HG03060 (cell line): ENCODE results near the gene FFAR1.
"Not testable (repeated sequence)": the region's sequence is repeated elsewhere in the genome, so short reads cannot be mapped to it uniquely, and the experiment has no call there.

ENCODE experiments used
- ATAC-seq: cut with Tn5 transposase; IDR thresholded peaks from one replicate; pipeline ENCODE4 v1.9.1; 2021; ENCODE audit warnings: low read depth, moderate number of reproducible peaks; ENCODE audit not compliant: unreplicated experiment

Gene FFAR1

DNA sequence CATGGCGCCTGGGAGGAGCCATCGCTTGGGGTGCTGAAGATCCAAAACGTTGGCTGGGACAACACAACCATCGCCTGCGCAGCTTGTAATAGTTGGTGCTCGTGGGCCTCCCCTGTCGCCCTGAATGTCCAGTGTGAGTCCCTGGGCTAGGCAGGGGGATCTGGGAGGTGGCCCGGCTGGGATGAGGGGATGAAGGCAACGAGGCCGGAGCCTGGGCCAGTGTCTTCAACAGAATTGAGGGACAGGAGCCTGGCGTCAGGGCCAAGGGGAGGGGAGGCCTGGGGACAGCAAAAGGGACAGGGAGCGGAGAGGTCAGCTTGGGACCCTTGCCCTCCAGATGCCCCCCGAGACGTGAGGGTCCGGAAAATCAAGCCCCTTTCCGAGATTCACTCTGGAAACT lies 6.7 kb upstream of the FFAR1 start:
- no peak for ATAC-seq

DNA sequence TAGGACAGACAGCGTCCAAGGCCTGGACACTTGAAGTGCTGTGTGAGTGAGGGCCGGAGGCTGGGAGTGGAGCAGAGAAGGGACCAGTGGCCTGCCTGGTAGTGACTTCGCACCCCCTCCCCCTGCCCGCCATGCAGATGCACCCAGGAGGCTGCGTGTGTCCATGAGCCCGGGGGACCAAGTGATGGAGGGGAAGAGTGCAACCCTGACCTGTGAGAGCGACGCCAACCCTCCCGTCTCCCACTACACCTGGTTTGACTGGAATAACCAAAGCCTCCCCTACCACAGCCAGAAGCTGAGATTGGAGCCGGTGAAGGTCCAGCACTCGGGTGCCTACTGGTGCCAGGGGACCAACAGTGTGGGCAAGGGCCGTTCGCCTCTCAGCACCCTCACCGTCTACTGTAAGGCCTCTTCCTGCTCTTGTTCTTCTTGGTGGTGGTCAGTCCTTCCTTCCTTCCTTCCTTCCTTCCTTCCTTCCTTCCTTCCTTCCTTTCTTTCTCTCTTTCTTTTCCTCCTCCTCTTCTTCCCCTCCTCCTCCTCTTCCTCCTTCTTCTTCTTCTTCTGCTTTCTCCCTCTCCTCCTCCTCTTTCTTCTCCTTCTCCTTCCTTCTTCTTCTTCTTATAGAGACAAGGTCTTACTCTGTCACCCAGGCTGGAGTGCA lies 6.0 kb upstream of the FFAR1 start:
- no peak for ATAC-seq

DNA sequence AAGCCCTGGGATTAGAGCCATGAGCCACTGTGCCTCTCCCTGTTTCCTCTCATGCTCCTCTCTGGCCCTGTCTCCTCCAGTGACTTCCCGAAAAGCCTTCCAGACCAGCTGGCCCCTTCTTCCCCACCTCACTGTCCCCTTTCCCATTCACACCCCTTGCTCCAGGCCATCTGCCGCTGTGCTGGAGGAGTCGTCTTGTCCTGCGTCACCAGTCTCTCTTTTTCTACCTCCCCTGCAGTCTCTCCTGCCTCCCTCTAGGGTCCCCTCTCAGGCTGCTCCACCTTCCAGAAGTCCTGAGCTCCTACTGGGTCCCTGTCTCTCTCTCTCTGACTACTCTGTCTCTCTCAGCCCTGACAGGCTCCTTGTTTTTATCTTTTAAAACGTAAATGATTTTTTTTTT lies 5.3 kb upstream of the FFAR1 start:
- ATAC-seq: no peak

DNA sequence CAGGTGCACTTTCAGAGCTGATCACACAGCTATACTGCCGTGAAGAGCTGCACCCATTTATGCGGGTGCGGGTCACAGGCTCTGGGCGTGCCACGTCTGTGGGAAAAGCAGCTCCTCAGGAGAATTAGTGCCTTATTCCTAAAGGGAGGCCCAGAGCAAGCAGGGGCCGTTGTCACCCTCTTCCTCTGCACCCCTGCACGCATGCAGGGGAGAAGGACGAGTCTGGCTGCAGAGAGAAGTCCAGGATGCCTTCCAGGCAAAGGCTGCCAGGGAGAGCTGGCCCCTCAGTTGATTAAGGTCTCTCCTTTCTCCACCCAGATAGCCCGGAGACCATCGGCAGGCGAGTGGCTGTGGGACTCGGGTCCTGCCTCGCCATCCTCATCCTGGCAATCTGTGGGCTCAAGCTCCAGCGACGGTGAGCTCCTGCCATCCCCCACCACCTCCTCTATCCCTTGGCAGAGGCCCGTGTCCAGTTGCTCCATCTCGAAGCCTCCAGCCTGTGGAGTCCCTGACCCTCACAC lies 3.1 kb upstream of the FFAR1 start:
- ATAC-seq: no peak

DNA sequence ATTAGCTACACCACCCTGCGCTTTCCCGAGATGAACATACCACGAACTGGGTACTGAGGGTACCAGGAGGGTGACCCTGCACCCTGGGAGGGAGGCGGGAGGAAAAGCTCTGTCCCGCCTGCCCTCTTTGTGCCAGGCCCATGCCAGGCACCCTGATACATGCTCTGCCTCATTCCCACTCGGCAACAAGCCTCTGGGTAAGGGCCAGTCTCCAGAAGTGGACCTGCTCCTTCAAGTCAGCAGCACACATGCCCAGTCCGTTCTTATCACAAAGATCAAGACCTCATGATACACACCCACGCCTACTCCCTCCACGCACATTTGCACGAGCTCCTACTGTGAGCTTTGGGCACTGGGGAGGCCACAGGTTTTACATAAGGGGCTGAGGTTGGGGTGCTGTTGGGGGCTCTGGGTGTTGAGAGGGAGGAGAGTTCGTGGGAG lies 2.0 kb upstream of the FFAR1 start:
- no peak for ATAC-seq

DNA sequence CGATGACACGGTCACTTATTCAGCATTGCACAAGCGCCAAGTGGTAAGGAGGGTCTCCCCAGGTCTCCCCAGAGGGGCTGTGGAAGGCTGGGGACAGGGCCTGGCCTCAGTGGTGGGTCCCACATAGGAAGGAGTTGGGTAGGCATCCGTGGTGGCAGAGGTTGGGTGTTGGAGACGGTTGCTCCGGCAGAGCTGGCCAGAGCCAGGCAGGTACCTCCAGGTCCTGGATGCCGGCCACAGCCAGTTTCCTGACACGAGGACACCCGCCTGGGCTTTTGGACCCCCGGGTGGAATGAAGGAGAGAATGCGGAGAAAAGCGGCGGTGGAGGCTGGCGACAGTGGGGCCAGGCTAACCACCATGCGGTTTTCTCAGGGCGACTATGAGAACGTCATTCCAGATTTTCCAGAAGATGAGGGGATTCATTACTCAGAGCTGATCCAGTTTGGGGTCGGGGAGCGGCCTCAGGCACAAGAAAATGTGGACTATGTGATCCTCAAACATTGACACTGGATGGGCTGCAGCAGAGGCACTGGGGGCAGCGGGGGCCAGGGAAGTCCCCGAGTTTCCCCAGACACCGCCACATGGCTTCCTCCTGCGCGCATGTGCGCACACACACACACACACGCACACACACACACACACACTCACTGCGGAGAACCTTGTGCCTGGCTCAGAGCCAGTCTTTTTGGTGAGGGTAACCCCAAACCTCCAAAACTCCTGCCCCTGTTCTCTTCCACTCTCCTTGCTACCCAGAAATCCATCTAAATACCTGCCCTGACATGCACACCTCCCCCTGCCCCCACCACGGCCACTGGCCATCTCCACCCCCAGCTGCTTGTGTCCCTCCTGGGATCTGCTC lies 1.3 kb upstream of the FFAR1 start:
- no peak for ATAC-seq

DNA sequence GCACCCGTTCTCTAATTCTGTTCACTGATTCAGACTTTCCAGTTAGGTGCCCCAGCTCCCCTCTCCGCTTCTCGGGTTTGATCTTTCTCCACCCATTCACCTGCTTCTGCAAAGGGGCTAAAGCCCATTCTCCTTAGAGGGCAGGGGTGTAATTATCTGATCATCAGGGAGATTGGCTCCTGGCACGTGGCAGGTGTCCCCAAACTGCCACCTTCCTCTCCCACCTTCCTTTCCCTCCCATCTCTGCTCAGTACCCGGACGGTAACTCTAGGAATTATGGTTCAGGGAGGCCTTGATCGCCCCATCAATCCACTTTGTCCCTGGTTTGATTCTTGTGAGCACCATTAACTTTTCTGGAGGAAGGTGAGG lies 212 bp downstream of the FFAR1 start:
- ATAC-seq: no peak

DNA sequence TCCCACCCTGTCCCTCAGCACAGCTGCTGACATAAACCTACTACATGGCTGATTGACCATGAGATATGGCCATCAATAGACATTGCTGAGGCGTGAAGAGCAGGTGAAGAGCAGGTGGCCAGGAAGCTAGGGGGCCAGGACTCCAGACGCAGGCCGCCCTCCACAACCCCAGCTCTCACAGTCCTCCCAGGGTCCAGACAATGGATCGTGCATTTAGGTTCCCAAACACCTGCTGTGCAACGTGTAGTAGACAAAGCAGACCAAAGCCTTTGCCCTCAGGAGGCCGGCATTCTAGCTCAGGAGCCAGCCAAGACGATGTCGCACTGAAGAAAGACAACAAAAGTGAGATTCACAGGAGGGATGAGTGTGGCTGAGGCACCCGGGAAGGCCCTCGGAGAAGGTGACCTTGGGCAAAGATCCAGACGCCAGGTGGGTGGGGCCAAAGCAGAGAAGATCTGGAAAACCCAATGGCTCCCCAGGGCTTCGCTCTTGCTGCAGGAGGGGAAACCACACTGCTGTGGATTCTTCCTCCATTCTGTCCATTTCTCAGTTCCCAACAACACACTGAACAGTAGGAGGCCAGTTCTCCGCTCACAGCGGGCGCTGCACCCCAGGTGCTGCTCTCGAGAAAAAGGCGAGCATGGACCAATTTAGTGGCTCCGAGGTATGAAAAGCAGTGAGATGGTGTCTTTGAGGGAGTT lies 1.4 kb downstream of the FFAR1 start:
- ATAC-seq: no peak

DNA sequence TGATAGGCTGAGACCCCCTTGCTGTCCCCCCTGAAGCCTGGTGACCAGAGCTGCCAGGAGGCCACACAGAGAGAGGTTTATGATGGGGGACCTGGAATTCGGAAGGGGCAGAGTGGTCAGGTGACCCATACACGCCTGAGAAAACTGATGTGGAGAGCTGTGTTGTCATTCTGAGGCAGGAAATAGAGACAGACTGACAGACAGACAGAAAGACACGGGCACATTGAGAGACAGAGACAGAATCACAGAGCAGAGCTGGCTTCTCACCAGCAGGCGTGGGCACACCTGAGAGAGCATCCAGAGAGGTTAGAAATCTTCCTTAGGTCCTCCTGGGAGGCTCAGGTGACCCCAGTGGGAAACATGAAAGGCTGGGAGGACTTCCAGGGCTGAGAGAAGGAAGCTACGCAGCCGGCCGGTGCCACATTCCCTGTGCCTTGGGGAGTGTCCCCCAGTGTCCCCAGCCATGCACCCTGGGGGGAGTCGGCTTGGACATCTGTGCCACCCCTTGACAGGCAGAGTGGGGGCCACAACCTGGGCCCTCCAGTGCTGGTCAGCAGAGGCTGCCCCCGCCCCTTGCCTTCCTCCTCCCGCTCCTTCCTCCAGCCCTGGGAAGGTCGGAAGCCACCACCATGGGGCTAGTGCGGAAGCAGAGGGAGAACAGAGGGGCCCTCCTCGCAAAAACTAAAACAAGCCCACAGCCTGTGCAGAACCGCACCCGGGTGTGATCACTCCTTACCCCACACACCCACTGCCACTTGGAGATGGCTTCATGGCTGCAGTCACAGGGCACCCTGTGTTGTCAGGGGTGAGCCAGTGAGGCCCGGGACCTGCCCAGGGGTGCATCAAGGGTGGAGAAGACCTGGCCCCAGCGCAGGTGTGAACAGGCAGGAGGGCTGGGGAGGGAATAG lies 2.2 kb downstream of the FFAR1 start:
- ATAC-seq: no peak

DNA sequence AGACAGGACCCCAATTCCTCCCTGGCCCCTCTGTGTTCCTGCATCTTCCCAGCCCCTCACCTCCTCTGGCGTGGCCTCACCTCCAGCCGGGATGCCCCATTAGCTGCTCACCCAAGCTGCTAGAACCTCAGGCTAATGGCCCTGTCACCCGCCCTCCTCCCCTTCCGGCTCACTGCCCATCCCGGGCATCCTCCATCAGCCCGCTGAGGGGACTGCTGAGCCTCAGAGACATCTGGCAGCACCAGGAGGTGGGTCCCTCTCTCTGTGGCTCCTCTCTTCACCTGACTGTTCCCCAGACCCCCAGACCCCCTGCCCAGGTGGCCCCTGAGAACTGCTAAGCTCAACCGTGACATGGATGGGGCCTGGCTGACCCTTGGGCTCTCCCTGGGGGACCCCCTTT lies 2.9 kb downstream of the FFAR1 start:
- ATAC-seq: no peak

DNA sequence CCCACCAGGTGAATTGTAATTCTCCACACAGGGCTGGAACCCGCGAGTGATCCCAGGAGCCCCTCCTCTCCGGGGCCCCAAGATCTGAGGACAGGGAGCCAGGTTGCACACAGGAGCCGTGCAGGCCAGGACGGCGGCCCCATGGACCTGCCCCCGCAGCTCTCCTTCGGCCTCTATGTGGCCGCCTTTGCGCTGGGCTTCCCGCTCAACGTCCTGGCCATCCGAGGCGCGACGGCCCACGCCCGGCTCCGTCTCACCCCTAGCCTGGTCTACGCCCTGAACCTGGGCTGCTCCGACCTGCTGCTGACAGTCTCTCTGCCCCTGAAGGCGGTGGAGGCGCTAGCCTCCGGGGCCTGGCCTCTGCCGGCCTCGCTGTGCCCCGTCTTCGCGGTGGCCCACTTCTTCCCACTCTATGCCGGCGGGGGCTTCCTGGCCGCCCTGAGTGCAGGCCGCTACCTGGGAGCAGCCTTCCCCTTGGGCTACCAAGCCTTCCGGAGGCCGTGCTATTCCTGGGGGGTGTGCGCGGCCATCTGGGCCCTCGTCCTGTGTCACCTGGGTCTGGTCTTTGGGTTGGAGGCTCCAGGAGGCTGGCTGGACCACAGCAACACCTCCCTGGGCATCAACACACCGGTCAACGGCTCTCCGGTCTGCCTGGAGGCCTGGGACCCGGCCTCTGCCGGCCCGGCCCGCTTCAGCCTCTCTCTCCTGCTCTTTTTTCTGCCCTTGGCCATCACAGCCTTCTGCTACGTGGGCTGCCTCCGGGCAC lies 3.9 kb downstream of the FFAR1 start:
- ATAC-seq: no peak

DNA sequence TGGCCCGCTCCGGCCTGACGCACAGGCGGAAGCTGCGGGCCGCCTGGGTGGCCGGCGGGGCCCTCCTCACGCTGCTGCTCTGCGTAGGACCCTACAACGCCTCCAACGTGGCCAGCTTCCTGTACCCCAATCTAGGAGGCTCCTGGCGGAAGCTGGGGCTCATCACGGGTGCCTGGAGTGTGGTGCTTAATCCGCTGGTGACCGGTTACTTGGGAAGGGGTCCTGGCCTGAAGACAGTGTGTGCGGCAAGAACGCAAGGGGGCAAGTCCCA lies 4.4 kb downstream of the FFAR1 start:
- no peak for ATAC-seq

DNA sequence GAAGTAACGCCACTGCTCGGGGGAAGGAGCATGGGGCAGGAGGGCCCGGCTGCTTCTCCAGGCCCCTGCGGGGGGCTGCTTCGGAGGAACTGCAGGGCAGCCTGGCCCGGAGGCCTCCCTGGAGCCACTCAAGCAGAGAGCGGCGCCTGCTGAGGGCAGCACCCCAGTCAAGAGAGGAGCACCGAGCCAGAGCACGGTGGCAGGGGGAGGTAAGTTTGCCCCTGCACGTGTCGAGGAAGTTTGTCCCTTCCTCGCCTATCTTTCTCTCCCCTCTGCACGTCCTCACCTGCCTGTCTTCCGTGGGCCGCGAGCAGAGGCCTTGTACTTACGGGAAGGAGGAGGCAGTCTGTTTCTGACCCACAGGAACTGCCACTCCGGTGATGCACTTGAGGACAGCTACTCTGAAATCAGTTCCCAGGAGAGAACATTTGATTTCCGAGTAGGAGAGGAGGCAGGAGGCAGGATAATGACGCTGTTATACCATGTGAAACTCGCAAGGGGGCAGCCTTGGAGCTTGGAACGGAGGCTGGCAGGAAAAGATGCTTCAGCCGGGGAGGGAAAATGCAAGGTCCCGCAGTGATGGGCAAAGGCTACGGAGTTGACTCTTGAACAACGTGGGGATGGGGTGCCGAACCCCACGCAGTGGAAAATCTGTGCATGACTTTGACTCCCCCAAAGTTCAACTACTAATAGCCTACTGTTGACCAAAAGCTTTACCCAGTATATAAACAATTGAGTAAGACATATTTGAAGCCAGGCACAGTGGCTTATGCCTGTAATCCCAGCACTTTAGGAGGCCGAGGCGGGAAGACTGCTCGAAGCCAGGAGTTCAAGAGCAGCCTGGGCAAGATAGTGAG lies 5.0 kb downstream of the FFAR1 start:
- ATAC-seq: no peak

DNA sequence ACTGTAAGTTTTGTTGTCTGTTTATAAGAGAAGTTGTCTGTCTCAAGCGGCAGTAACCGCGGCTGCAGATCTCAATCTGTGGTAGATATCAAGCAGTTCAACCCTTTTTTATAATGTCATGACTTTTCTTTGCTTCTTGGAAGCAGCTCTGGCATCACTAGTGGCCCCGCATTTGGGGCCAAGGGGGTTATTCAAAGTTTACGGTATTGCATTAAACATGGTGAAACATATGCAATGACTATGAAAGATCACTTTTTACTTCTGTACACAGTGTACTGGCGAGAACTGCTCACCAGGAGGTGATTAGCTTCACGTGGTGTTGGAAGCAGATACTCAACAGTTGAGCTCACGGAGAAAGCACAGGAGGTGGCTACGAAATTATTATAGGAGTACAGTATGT lies 5.9 kb downstream of the FFAR1 start:
- no peak for ATAC-seq

DNA sequence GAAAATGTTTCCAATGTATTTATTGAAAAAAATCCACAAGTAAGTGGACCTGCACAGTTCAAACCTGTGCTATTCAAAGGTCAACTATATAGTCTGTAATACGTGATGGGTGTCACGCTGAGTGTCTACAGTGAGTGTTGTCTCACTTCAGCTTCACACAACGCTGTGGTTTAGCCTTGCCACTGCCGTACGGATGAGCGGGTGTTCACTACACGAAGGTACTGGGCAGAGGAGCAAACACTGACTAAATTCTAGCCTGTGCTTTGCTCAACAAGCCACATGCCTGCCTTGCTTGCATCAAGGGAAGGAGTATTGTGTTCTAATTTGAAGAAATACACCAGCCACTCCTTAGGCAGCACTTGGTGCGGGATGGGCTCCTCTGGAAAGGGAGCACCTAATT lies 7.2 kb downstream of the FFAR1 start:
- ATAC-seq: no peak

DNA sequence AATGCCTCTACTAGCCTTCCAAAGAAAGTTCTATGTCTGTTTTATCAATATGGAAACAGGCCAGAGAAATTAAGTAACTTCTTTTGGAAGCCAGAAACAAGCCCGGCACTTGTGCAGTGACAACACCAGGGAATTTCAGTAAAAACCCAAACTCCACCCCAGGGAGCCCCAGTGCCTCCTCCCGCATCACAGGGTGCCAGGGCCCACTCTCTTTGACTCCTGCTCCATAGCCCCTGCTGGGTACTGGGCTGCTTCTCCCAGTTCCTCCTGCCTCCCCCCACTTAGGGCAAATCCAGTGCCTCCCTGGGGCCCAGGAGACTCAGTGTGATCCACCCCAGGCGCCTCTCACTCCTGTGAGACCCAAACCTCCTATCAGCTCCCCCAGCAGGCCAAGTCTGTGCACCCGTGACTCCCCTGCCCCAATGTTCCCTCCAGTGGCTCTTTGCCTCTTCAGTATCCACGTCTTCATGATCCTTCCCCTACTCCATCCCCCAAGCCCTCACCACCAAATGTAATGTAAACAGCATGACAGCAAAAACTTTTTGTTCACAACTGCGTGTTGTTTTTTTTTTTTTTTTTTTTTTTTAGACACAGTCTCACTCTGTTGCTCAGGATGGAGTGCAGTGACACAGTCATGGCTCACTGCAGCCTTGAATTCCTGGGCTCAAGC lies 8.2 kb downstream of the FFAR1 start:
- no peak for ATAC-seq

DNA sequence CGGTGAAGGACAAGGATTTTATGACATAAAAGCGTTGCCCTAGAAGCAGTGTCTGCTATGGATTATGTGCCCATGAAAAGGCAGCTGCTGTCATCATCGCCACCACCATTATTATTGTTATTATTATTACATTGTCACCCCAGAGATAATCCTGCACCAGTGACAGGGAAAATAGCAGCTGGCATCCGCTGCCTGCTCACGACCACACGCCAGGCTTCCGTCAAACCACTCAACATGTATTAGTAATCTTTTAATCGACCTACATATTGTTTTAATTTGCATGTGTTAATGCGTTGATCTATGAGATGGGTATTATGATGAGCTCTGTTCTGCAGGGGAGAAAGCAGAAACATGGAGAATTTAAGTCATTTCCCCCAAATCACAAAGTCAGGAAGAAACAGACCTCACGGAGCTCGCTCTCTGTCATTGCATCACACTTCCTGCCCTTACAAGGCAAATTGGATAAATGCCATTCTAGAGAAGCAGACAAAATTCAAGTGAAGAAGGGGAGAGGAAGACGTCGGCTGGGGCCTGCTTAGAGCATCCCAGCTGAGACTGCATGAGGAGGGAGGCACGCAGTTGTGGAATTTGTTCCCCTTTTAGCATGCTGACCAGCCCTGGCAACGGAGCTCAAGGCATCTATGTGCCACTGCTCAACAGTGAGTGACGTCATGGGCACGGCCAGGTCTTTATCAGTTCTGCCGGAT lies 10.3 kb downstream of the FFAR1 start, which contains the start of gene FFAR3:
Gene FFAR3, plus strand, starts transcription at position 594 of the 707 bp plus-strand sequence. CDS start 431 bp downstream, outside the sequence.
- no peak for ATAC-seq

DNA sequence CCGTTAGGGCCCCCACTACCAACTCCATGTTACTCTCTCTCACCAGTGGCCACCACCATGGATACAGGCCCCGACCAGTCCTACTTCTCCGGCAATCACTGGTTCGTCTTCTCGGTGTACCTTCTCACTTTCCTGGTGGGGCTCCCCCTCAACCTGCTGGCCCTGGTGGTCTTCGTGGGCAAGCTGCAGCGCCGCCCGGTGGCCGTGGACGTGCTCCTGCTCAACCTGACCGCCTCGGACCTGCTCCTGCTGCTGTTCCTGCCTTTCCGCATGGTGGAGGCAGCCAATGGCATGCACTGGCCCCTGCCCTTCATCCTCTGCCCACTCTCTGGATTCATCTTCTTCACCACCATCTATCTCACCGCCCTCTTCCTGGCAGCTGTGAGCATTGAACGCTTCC lies 11.1 kb downstream of the FFAR1 start:
- not testable (repeated sequence) for ATAC-seq
